CD4-positive, CD25-positive, alpha-beta regulatory T cell (primary cell): ENCODE measurements around the gene CCDC69. TPM values are rescaled to one million over a fixed set of nuclear protein-coding genes. Genes with fewer than 3 reads are reported as not detected.
A peak's percentile ranks its signal among the peaks of the same experiment; 100 is the strongest.

Source experiments
- ATAC-seq, 2 donors: fragments of 150-1000 bp; cut with Tn5 transposase; one replicate each; pipeline ENCODE4 v1.10.0; 2021; ENCODE audit warnings: low read depth in 2 of 2, moderate number of reproducible peaks in 2 of 2, moderate library complexity in 1 of 2
- DNase-seq, 3 donors: peaks; one replicate each; pipeline versions ENCODE4 v3.0.0 to v3.0.0-alpha.2; 2012 to 2022; ENCODE audit warnings: mixed read lengths in 1 of 3
- H3K27ac ChIP-seq: one replicate; pipeline ENCODE4 v1.7.0; 2013; ENCODE audit warnings: mild to moderate bottlenecking, low read length; ENCODE audit not compliant: insufficient read depth, poor library complexity, severe bottlenecking
- H3K27me3 ChIP-seq: one replicate; pipeline ENCODE4 v1.7.0; 2013; ENCODE audit warnings: low read length; ENCODE audit not compliant: control insufficient read depth, insufficient read depth
- H3K36me3 ChIP-seq: one replicate; pipeline ENCODE4 v1.7.0; 2013; ENCODE audit warnings: mild to moderate bottlenecking, low read length, moderate library complexity; ENCODE audit not compliant: control insufficient read depth, insufficient read depth
- H3K4me1 ChIP-seq: 2 replicates; pipeline ENCODE4 v1.7.0; 2013; ENCODE audit warnings: mild to moderate bottlenecking, low read length; ENCODE audit not compliant: insufficient read depth, control insufficient read depth, poor library complexity, severe bottlenecking
- H3K4me3 ChIP-seq: one replicate; pipeline ENCODE4 v1.7.0; 2013; ENCODE audit warnings: low read depth, mild to moderate bottlenecking, low read length, moderate library complexity
- H3K9me3 ChIP-seq, 2 experiments: 1 replicate in 1 of 2; 2 replicates in 1 of 2; pipeline ENCODE4 v1.7.0; 2013; ENCODE audit warnings: low read length in 2 of 2, mild to moderate bottlenecking in 1 of 2, moderate library complexity in 1 of 2; ENCODE audit not compliant: control insufficient read depth in 2 of 2
- H3K27ac Mint-ChIP-seq, 3 donors: one replicate each; pipeline ENCODE4 v1.8.0; 2020 to 2022; ENCODE audit warnings: mild to moderate bottlenecking in 3 of 3, mixed read lengths in 3 of 3, moderate library complexity in 2 of 3
- H3K27me3 Mint-ChIP-seq: one replicate; pipeline ENCODE4 v1.8.0; 2022; ENCODE audit warnings: mild to moderate bottlenecking, mixed read lengths
- H3K36me3 Mint-ChIP-seq: one replicate; pipeline ENCODE4 v1.8.0; 2020; ENCODE audit warnings: mixed read lengths
- H3K4me1 Mint-ChIP-seq, 4 donors: one replicate each; pipeline ENCODE4 v1.8.0; 2020 to 2022; ENCODE audit warnings: mixed read lengths in 4 of 4, mild to moderate bottlenecking in 1 of 4
- H3K4me3 Mint-ChIP-seq, 4 donors: one replicate each; pipeline ENCODE4 v1.8.0; 2020 to 2022; ENCODE audit warnings: mild to moderate bottlenecking in 4 of 4, mixed read lengths in 4 of 4, moderate library complexity in 3 of 4
- H3K9me3 Mint-ChIP-seq, 7 donors: one replicate each; pipeline ENCODE4 v1.8.0; 2020 to 2022; ENCODE audit warnings: mixed read lengths in 7 of 7, mild to moderate bottlenecking in 3 of 7, moderate library complexity in 2 of 7
- polyA plus RNA-seq, 4 donors: library from polyadenylated mRNA; unstranded; fragments of 300-500 nt; fragmentation: Illumina TruSeq; gene quantifications; one replicate each; pipeline ENCODE4 v1.2.3, GENCODE V29; 2021
- total RNA-seq: library from RNA; stranded (reverse); gene quantifications from one replicate; pipeline ENCODE4 v1.2.3, GENCODE V29; 2022

CCDC69 gene
- total and polyA plus RNA-seq, 5 donors from 2014 or later = 78.2 to 104 (median 88.2) TPM

DNA sequence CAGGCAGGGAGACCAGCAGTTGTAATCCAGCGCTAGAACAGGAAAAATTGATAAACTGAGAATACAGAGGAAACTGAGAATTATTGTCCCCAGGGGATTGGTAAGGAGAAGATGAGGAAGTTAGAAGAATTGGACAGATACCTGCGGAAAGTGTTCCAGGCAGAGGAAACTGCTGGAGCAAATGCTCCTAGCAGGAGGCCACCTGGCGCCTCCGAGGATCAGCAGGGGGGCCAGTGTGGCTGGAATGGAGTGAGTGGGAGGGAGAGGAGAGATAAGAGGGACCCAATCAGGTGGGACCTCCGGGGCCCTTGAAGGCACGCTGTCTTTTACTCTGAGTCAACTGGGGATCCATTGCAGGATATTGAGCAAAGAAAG, 65.6 kb downstream of the CCDC69 start:
- Histone ChIP-seq H3K9me3 (no peaks in the 10 kb centered on the region), H3K27ac (peak overlapping the region; percentile 87), H3K4me3 (peak overlapping the region; percentile 89), H3K36me3 (no peaks in the 10 kb centered on the region), H3K27me3 (no peaks in the 10 kb centered on the region), H3K4me1 (peaks cover 51% of the 10 kb centered on the region)
- Mint-ChIP-seq H3K27me3 (no peaks in the 10 kb centered on the region), H3K9me3 (no peaks in the 10 kb centered on the region), H3K27ac (peak overlapping the region; percentile 89 to 99 (median 92)), H3K4me1 (peaks cover 31 to 54% (median 51%) of the 10 kb centered on the region in 4 donors), H3K4me3 (peak overlapping the region; percentile 98 to 100 (median 98)), H3K36me3 (peaks cover 7% of the 10 kb centered on the region)
- no peak for ATAC-seq
- DNase-seq = no peak

DNA sequence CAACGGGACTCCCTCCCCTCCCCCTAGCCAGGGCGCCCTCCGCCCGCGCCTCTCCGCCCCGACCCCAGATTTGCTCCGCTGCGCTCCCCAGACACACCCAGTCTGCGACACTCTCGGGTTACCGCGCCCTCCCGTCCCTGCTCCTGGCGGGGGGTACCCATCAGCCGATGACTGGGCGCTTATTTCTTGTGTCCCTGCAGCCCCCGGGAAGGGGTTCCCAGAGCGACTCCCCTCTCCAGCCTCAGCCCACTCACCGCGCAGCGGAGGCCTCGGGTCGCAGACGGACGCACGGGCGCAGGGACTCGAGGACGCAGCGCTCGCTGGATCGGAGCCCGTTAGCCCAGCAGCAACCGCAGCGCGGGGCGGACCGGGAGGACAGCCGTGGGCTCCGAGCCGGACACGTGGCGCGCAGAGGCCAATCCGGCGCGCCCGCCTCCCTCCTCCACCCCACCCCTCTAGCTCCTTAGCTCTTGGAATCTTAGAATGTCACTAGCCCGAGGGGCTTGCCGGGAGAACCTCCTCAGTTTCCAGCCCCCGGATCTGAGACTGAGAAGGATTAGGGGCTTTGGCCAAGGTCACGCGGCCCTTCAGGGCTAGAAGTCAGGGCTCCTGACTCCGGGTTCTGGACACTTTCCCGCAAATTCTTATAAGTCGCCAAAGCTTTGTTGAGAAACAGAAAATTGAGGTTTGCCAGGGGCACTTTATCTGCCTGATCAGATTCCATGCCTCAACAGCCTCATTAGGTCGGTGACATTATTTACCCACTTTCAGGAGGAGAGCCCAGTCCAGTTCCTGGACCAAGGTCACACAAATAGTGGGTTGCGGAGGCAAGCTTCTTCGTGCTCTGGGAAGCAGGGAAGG, 66.2 kb downstream of the CCDC69 start, which contains the start of gene ANXA6:
Gene ANXA6, minus strand, starts transcription at position 354 of the 861 bp plus-strand sequence. CDS start 9,878 bp downstream, outside the sequence.
- ATAC-seq (peak; percentile 71 to 74), DNase-seq (peak; percentile 60 to 76 (median 64))
- peaks cover 10% of the 10 kb centered on the region for H3K36me3 Mint-ChIP-seq
- H3K9me3 Mint-ChIP-seq = no peaks in the 10 kb centered on the region
- Histone ChIP-seq H3K9me3 (no peaks in the 10 kb centered on the region), H3K27me3 (no peaks in the 10 kb centered on the region), H3K27ac (peak within 1 kb of the TSS; percentile 87), H3K36me3 (no peaks in the 10 kb centered on the region), H3K4me1 (peaks cover 57% of the 10 kb centered on the region), H3K4me3 (peak within 1 kb of the TSS; percentile 92)
- peak within 1 kb of the TSS; percentile 98 to 100 (median 98) for H3K4me3 Mint-ChIP-seq
- peaks cover 35 to 60% (median 56%) of the 10 kb centered on the region in 4 donors for H3K4me1 Mint-ChIP-seq
- H3K27me3 Mint-ChIP-seq = no peaks in the 10 kb centered on the region
- peak within 1 kb of the TSS; percentile 95 to 99 (median 98) for H3K27ac Mint-ChIP-seq

DNA sequence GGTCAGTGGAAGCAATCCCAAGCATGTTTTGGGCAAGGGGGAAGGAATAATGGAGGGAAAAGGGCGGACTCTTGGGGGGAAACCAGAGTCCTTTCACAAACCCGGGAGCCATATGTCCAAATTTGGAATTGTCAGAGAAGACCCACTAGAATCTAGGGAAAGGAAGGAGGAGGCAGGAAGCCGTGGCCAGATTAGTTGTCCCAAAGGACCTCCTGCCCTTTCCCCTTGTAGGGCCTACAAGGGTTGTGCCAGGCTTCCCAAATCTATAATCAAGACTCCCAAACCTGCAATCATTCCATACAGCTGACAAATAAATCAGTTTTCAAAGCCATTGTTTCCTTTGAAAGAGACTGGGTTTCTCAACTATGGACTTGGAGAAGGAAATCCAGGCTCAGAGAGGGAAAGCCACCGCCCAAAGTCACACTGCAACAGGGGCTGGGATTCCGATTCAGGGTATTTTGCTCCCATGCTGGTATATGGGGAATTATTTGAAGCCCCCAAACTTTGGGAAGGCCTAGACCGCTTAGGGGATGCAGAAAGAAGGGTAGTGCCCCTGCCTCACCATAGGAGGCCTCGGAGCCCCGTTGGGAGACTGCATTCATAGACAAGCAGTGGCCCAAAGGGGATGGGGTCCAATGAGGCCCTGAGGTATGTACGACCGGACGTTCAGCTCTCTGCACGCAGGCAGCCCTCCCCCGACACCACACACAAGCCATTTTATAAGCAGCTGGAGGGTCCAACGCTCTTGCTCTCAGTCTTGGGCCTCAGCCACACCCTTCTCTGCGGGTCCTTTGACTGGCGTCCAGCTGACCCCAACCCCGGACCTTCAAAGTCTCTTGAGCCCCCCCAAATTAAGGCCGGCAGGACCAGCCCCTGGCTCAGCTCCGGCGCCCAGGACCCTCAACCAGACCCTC, 67.1 kb downstream of the CCDC69 start:
- H3K27me3 ChIP-seq = no peaks in the 10 kb centered on the region
- H3K27ac ChIP-seq = peak overlapping the region; percentile 87
- H3K4me1 ChIP-seq = peaks cover 66% of the 10 kb centered on the region
- H3K4me1 Mint-ChIP-seq = peaks cover 39 to 69% (median 63%) of the 10 kb centered on the region in 4 donors
- no peaks in the 10 kb centered on the region for H3K27me3 Mint-ChIP-seq
- H3K9me3 ChIP-seq = no peaks in the 10 kb centered on the region
- H3K9me3 Mint-ChIP-seq = no peaks in the 10 kb centered on the region
- ATAC-seq (peak in 1 of 2 donors; percentile 4), DNase-seq (peak in 1 of 3 donors; percentile 64)
- H3K4me3 ChIP-seq = peak overlapping the region; percentile 92
- peaks cover 13% of the 10 kb centered on the region for H3K36me3 Mint-ChIP-seq
- peak overlapping the region; percentile 95 to 99 (median 98) for H3K27ac Mint-ChIP-seq
- H3K36me3 ChIP-seq = no peaks in the 10 kb centered on the region
- H3K4me3 Mint-ChIP-seq = peak overlapping the region; percentile 98 to 100 (median 98)

DNA sequence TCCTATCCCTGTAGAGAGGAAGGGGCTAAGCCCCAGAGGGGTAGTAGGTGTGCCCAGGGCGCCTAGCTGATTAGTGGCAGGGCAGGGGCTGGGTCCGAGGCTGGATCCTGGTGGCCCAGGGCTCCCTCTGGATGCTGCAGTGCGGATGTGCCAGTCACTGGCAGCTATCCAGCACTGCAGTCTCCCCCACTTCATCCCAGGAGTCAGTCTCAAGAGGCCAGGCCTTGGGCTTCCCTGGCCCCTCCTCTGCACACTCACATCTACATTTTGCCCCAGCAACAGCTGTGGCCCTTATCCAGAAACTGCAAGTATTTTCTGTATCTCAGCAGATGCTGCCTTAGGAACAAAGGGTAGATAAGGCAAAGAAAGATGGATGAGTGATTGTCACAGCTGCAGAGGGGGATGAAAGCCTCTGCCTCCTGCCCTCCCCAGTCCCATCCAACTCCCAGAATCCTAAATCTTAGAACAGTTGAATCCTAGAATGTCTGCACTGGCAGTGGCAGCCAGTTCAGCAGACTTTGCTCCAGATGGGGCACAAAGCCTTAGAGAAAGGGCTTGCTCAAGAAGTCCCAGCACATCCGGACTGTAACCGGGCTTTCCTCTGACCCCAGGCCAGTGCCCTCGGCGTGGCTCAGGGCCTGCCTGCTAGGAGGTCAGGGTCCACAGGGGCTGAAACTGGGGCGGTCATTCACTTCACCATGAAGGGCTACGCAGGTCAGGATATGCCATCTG, 68.0 kb downstream of the CCDC69 start:
- H3K36me3 Mint-ChIP-seq = peaks cover 13% of the 10 kb centered on the region
- H3K36me3 ChIP-seq = no peaks in the 10 kb centered on the region
- H3K4me1 ChIP-seq = peaks cover 74% of the 10 kb centered on the region
- DNase-seq (peak in 1 of 3 donors; percentile 55), ATAC-seq (no peak)
- H3K4me3 ChIP-seq = peak overlapping the region; percentile 92
- H3K27me3 ChIP-seq = no peaks in the 10 kb centered on the region
- no peaks in the 10 kb centered on the region for H3K9me3 ChIP-seq
- no peaks in the 10 kb centered on the region for H3K9me3 Mint-ChIP-seq
- H3K4me3 Mint-ChIP-seq = peak overlapping the region; percentile 98 to 100 (median 98)
- peak overlapping the region; percentile 87 for H3K27ac ChIP-seq
- no peaks in the 10 kb centered on the region for H3K27me3 Mint-ChIP-seq
- H3K4me1 Mint-ChIP-seq = peaks cover 46 to 77% (median 68%) of the 10 kb centered on the region in 4 donors
- peak overlapping the region; percentile 95 to 99 (median 98) for H3K27ac Mint-ChIP-seq

DNA sequence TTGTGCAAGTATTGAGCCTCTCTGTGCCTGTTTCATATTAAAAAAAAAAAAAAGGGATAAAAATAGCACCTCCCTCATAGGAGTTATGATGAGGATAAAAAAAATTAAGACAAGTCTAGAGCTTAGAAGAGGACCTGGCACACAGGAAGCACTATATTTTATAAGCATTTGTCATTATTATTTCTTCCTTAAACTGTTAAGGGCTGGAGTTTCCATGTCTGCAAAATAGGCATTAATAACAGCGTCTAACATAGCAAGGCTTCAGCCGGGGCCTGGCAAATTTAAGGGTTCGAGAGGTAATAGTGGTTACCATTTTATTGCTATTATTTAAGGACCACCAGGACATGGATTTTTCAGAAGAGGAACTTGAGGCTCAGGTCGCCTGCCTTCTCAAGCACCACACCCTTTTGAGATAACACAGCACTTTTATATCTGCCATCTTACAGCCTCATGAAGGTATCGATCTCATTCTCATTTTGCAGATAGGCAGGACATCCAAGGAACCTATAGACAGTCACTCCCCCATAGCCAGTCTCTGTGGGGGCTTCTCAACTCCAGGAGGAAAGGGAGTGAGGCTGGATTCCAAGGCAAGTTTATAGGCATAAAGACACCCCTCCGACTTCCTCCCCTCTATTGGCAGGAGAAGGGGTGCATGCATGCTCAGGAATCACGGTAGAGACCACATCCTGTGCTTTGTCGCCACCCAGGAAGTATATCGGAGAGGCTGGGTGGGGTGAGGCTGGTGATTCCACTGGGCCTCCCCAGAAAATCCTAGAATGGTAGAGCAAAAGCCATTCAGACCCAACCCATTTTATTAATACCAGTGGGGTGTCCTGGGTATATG, 68.7 kb downstream of the CCDC69 start:
- no peaks in the 10 kb centered on the region for H3K9me3 Mint-ChIP-seq
- peak overlapping the region; percentile 98 to 100 (median 98) for H3K4me3 Mint-ChIP-seq
- peak overlapping the region; percentile 92 for H3K4me3 ChIP-seq
- H3K4me1 ChIP-seq = peaks cover 82% of the 10 kb centered on the region
- peak overlapping the region; percentile 95 to 99 (median 98) for H3K27ac Mint-ChIP-seq
- peaks cover 51 to 82% (median 71%) of the 10 kb centered on the region in 4 donors for H3K4me1 Mint-ChIP-seq
- H3K27me3 Mint-ChIP-seq = no peaks in the 10 kb centered on the region
- H3K36me3 ChIP-seq = no peaks in the 10 kb centered on the region
- ATAC-seq = peak; percentile 64 to 67
- H3K27ac ChIP-seq = peak overlapping the region; percentile 87
- no peaks in the 10 kb centered on the region for H3K9me3 ChIP-seq
- peak; percentile 51 to 85 (median 69) for DNase-seq
- peaks cover 13% of the 10 kb centered on the region for H3K36me3 Mint-ChIP-seq
- H3K27me3 ChIP-seq = no peaks in the 10 kb centered on the region

DNA sequence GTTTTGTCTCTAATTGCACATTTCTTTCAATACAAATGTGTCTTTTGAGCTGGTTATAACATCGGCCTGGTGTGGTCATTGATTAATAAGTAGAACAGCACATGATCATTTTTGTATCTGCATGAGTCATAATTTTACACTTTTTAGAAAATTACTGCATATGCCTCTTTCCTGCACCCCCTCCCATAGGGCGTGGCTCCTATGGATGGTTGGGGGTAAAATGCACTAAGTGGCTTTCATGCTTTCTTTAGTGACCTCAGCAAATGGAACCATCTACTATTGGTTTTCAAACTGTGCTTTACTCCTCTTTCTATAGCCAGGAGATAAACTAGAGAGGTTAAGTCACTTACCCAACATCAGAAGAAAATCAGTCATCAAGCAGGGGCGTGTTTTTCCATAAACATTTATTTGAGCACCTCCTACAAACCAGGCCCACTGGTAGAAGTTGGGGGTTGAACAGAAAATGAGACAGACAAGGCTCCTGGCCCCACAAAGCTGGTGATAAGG, 70.1 kb downstream of the CCDC69 start:
- H3K9me3 ChIP-seq = no peaks in the 10 kb centered on the region
- H3K36me3 Mint-ChIP-seq = peaks cover 16% of the 10 kb centered on the region
- peaks cover 96% of the 10 kb centered on the region for H3K4me1 ChIP-seq
- no peaks in the 10 kb centered on the region for H3K27me3 Mint-ChIP-seq
- peak overlapping the region; percentile 92 for H3K4me3 ChIP-seq
- peak overlapping the region; percentile 67 to 100 (median 85) for H3K4me3 Mint-ChIP-seq
- peak overlapping the region; percentile 87 for H3K27ac ChIP-seq
- DNase-seq = peak in 2 of 3 donors; percentile 33 to 47
- no peak for ATAC-seq
- H3K4me1 Mint-ChIP-seq = peaks cover 52 to 91% (median 73%) of the 10 kb centered on the region in 4 donors
- no peaks in the 10 kb centered on the region for H3K27me3 ChIP-seq
- no peaks in the 10 kb centered on the region for H3K9me3 Mint-ChIP-seq
- H3K27ac Mint-ChIP-seq = peak overlapping the region; percentile 97 to 99 (median 99)
- no peaks in the 10 kb centered on the region for H3K36me3 ChIP-seq
